OCI-LY7 (cell line): ENCODE results near the gene GRM1.

Experiments used
- EZH2phosphoT487 ChIP-seq: fragments of 200-600 bp; sonication (generic); IDR thresholded peaks from 2 replicates; pipeline ENCODE4 v1.6.1; 2018; ENCODE audit warnings: low read depth, borderline replicate concordance, mild to moderate bottlenecking, mixed run types, antibody characterized with exemption, low read length, moderate library complexity, mixed read lengths
- TF ChIP-seq, protein P1 (sequence below): fragments of 200-600 bp; sonication (generic); conservative IDR thresholded peaks from 2 replicates; pipeline ENCODE4 v1.5.1; 2014; ENCODE audit warnings: mild to moderate bottlenecking, antibody characterized with exemption, low read length, moderate library complexity, mixed read lengths

DNA sequence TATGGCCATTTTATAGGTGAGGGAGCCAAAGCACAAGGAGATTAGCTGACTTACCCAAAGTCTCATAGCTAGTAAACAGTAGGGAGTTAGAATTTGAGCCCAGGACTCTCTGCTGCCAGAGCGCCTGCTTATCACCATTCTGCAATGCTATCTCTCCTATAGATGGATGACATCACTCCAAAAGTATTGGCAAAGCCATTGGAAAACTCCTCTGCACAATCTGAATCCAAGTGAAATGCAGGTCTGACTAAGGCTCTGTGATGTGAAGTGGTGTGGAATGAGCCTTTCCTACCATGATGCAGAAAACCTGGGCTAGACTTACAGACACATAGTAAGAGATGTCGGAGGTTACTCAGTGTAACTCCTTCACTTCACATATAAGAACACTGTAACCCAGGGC is 106.3 kb downstream of the GRM1 start:
- TF ChIP-seq, protein P1, sequence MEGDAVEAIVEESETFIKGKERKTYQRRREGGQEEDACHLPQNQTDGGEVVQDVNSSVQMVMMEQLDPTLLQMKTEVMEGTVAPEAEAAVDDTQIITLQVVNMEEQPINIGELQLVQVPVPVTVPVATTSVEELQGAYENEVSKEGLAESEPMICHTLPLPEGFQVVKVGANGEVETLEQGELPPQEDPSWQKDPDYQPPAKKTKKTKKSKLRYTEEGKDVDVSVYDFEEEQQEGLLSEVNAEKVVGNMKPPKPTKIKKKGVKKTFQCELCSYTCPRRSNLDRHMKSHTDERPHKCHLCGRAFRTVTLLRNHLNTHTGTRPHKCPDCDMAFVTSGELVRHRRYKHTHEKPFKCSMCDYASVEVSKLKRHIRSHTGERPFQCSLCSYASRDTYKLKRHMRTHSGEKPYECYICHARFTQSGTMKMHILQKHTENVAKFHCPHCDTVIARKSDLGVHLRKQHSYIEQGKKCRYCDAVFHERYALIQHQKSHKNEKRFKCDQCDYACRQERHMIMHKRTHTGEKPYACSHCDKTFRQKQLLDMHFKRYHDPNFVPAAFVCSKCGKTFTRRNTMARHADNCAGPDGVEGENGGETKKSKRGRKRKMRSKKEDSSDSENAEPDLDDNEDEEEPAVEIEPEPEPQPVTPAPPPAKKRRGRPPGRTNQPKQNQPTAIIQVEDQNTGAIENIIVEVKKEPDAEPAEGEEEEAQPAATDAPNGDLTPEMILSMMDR = no peak
- TF ChIP-seq EZH2phosphoT487 = no peak
